GM18498 (cell line): Measurements from ENCODE around the gene OLFM4.

Source experiments
- ATAC-seq: cut with Tn5 transposase; IDR thresholded peaks from one replicate; pipeline ENCODE4 v1.9.1; 2021; ENCODE audit warnings: mild to moderate bottlenecking, moderate library complexity; ENCODE audit not compliant: unreplicated experiment

The OLFM4 gene, protein sequence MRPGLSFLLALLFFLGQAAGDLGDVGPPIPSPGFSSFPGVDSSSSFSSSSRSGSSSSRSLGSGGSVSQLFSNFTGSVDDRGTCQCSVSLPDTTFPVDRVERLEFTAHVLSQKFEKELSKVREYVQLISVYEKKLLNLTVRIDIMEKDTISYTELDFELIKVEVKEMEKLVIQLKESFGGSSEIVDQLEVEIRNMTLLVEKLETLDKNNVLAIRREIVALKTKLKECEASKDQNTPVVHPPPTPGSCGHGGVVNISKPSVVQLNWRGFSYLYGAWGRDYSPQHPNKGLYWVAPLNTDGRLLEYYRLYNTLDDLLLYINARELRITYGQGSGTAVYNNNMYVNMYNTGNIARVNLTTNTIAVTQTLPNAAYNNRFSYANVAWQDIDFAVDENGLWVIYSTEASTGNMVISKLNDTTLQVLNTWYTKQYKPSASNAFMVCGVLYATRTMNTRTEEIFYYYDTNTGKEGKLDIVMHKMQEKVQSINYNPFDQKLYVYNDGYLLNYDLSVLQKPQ

DNA sequence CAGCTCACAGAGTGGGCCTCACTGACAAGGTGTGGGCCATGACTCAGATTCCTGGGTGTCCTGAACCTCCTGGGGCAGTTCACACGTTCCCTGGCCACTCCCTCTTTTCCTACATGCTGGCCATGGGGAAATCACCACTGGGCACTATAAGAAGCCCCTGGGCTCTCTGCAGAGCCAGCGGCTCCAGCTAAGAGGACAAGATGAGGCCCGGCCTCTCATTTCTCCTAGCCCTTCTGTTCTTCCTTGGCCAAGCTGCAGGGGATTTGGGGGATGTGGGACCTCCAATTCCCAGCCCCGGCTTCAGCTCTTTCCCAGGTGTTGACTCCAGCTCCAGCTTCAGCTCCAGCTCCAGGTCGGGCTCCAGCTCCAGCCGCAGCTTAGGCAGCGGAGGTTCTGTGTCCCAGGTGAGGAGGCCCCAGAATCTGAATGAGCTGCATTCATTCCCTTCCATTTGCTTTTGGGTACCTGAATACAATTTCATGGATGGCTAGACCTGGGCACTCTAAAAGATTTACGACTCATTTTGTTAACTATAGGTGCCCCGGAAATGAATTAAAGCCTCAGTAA lies at the start of gene OLFM4:
OLFM4 (plus strand) TSS at position 177 of the 567 bp plus-strand sequence; CDS start at position 201, 24 bp downstream.
- no peak for ATAC-seq

DNA sequence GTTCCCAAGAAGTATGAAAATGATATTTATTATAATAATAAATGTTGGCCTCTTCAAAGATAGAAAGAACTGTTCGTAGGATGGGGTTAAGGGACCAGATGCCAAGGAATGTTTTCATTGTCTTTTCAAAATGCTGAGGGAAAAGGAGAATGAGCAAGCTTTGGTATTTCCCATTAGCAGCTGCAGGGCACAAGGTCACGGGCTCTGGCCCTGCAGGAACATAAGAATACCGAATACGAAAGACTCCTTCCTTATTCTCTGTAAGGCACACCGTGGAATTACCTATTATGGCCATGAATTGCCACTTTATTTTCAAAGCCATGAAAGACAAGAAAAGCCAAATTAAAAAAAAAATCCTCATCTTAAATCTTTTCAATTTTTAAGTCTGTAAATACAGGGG lies 49.6 kb upstream of the OLFM4 start:
- no peak for ATAC-seq

DNA sequence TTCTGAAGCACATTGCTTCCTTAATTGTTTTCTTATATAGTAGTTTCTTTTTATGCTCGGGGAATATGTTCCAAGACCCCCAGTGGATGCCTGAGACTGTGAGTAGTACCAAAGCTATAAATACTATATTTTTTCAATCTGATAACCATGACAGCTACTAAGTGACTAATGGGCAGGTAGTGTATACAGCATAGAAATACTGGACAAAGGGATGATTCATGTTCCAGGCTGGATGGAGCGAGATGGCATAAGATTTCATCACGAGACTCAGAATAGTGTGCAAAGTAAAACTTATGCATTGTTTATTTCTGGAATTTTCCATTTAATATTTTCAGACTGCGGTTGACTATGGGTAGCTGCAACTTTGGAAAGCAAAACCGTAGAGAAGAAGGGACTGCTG lies 47.9 kb upstream of the OLFM4 start:
- ATAC-seq: no peak

DNA sequence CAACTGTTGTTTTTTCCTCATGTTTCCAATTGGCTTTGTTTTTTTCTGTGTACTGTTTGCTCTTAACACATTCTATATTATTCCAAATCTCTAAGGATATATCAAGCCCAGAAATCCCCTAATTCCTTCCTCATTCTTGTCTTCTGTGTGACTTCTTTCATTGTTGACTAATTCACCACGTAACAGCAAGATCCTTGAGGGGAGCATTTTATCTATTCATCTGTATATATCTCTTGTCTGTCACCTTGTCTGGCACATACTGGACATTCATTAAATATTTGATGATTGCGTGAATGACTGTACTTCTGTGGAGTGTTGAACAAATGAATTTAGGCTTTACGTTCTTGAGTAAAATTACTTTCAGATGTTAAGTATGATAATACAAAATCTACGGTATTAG lies 44.8 kb upstream of the OLFM4 start:
- no peak for ATAC-seq

DNA sequence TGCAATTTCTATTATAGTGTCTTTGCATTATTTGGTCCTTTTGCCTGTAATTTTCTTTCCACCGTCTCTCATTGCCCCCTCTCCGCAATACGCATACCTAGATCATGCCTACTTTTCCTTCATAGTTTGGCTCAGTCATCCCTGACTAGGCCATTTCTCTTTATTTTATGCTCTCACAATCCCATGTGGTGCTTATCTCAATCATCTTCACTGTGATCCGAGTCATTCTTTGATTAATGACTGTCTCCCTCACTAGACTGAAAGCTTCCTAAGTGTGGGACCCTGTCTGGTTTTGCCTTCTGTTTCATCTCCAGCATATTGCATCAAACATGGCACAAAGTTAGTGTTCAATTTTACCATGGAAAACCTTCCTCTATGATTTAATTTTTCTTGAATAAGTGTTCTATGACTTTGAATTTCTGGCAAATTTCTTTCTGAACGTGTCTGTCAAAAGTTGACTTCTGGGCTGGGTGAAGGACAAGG lies 43.7 kb upstream of the OLFM4 start:
- no peak for ATAC-seq

DNA sequence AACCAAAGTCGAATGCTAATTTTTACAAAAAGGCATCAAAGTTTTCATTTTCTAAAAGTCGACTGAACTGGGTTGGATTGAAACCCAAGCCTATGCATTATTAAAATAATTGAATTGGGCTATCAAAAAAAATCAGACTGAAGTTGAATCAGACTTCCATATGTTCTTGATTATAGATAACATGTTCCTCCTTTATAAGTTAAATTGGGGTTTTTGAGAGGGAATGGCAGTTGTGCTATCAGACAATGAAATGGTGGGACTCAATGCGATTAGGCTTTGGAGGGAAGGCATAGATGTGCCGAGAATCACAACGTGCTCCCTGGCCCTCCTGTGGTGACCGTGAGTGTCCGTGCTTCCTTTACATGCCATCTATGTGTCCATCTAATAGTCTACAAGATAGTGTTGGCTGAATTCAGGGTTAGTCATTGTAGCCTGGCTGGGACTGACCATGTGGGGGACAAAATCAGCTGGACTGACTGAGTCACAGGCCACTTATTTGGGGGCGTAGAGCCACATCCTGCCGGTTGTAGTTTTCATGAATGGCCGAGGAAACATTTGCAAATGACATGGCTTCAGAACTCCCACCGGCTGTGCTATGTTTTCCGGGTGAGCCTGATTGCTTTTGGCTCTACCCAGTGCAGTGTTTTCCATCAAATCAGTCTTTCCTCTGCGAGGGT lies 37.1 kb upstream of the OLFM4 start:
- ATAC-seq: no peak

DNA sequence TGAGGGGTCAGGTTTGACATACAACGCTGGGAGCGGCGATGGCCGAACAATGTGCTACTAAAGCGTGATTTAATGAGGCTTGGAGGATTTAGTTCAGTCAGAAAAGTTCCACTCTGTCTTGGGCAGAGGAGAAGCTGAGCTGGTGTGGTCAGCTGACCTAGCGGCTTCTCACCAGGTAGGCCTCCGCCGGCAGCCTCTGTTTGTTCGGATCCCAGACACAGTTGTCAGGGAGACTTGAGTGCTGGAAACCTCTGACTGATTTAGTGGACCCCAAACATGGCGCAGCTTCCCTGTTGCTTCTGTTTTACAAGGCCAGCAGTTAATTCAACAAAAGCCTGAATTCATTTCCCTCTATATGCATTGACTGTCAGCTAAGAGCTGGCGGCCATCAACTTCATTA lies 36.5 kb upstream of the OLFM4 start:
- no peak for ATAC-seq

DNA sequence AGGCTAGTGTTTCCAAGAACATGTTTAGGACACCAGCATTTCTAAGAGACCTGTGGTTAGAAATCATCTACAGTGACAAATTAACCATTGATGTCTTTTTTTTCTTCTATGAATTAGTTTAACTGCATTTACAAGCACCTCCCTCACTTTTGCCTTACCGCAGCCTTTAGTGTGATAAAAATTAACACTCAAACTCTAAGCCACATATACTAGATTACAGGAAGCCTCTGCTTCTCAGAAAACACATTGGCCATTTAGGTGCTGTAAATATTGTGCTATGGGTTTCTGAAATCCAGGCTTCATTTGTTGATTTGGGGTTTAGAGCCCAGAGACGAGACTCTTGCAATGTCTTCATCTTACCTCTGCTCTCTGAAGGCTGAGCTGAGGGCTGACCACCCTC lies 34.6 kb upstream of the OLFM4 start:
- ATAC-seq: no peak

DNA sequence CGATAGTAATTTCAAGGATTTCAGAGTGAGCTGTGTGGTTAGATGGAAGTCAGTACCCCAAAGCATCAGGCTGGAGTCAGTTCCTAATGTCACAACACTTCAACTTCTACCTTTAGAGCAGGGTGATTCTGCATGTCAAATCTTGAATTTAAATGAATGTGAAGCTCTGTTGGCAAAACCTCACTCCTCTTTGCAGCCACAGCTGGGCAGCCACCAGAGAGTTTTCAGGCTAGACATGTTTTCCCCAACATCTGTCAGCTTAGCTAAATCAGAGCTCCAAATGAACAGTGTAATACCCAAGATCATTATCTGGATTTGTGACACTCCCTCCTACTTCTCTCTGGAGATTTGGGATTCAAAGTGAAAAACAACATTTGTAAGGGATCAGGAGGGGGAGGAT lies 33.7 kb upstream of the OLFM4 start:
- no peak for ATAC-seq

DNA sequence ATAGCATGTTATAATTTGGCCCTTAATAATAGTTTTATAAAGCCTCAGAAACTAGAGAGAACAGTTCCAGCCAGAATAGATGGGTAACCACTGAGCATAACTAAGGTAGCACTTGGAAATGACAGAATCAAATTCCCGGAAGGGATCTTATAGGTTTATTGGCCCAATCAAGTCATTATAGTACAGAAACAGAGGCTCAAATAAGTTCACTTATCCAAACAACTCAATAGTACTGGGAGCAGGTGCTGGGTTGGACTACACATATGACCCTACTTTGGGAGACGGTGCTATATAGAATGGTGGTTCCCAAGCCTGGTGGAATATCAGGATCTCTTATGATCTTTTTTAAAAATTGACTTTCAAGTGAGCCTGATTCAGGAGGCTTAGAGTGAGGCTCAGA lies 32.7 kb upstream of the OLFM4 start:
- ATAC-seq: no peak

DNA sequence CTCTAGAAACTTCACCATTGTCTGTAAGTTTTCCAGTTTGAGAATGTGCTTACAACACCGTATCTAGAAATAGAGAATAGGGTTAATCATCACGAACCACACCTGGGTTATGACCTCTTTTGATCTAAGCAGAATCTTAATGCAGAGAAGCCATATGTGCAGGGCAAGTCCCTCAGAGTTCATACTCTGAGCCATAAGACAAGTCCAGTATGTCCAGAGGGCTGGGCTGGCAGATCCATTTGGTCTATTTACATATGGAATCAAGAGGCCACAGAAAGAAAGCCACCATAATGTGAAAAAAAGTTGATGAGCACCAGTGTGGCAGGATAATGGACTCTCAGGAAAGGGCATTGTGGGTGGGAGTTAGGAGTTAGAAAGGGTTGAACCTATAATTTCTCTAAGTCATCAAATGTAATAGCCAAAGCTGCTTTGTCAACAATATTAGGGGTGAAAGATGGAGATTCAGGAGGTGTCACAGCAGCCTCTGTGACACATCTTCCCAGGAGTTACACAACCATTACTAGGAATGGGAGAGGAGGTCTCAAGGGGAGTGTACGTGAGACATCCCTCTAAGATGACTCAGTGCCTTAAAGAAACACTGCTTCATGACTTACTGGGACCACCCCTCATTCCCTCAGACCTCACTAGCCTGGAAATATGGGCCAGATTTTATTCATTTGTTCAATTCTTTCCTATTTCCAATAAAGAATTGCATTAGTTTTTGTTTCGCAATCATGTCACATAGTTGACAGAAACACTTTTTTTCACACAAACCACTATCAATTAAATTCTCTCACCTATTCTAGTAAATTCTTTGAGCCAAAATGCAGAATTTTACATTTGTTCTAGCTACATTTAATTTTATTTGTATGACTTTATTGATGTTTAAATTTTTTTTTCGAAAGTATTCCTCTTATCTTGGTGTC lies 30.4 kb upstream of the OLFM4 start:
- no peak for ATAC-seq

DNA sequence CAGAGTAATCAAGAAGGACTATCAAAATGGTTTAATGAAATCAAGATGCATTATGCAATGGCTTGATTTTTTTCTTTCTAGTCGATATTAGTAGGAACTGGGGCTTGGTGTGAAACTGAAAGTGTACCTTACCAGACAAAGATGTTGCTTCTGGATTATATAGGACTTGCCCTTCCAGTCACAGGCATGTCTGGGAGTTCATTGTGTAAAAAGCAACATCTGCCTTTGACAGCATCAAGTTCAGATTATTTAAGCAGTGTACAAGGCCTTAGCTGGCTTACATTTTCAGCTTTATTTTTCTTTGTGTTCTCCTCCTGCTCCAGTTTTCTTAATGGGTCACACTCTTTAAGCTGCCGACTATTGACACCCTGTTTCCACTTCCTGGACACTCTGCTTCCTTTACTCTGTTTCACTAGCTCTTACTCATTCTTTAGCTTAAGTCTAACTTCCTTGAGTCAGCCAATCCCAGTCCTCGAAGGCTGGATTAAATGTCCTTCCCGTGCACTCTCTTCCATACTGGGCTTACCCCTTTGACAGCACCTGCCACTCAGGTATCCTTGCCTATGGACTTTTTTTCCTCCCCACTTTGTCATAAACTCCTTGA lies 29.4 kb upstream of the OLFM4 start:
- no peak for ATAC-seq

DNA sequence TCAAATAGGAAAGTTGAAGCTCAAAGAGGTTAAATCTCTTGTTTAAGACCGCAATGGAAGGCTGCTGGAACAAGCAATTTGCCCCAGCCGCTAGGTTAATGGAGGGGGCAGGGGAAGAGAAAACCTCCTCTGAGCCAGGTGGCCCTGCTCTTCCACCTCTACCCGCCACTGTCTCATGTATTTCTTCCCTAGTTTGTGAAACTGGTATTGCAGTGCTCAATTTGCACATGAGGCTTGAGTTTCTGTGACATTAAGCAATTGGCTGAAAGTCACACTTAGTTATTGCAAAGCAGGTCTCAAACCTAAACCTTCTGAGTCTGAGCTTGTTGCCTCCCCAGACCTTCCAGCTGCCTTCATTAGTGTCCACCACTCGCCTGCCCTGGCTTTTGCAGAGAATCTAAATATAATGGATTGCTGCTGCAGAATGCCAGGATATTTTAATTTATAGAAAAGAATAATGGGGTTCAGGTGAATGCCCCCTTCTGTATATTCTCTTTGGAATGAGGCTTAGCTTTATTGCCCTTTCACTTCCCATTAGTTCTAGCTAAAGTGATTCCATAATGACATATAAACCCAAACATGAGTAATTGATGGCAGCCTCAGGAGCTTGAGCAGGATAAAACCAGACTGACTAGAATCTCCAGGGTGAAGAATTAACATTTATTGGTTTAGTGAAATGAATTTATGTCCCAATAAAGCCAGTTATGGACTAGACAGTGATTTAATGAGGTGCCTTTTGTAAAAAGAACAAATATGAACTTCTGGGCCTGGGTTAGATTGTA lies 27.0 kb upstream of the OLFM4 start:
- ATAC-seq: no peak

DNA sequence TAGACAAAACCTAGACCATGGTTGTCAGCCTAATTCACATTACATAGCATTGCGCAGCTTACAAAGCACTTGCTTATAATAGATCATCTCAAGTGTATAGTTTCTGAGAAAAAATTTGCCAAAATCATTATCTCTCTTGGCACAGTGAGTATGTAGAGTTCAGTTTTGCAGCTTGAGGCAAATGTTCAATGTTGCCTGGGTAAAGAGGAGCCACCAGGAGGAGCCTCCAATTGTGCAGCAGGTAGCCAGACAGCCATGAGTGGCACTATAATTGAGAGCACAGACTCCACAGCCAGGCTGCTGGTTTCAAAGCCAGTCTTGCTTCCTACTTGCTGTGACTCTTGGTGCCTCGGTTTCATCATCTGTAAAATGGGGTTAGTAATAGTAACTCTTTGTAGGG lies 24.0 kb upstream of the OLFM4 start:
- ATAC-seq: no peak

DNA sequence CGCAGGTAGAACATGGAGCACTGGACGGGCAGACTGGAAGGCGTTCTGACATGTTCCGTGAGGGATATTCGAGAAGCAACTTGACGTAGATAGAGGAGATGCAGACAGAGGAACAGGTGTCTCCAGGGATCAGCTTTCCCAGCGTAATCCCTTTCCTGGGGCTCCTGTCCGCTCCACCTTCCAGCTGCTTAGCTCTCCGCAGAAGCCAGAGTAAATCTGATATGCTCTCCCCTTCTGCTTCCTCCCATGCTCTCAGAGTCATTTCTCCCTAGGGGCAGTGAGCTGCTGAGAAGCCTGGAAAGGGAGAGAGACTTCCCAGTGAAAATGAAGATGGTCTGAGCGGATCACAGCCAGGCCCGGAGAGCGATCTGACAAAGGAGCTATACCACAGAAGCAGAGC lies 23.0 kb upstream of the OLFM4 start:
- no peak for ATAC-seq

DNA sequence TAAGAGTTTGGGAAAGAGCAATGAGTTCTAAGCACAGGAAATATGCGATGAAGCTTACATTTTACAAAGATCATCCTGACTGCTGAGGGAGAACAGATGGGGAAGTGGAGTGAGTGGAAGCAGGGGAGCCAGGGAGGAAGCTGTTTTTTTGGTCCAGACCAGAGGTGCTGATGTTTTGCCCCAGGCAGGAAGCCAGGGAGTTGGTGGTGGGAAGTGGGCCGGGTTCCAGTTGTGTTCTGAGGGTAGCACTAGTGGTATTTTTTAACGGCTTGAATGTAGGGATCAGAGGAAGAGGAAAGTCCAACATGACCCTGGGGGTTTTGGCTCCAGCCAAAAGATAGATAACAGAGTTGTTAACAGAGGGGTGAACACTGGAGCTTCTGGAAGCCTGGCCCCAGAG lies 20.7 kb upstream of the OLFM4 start:
- no peak for ATAC-seq

DNA sequence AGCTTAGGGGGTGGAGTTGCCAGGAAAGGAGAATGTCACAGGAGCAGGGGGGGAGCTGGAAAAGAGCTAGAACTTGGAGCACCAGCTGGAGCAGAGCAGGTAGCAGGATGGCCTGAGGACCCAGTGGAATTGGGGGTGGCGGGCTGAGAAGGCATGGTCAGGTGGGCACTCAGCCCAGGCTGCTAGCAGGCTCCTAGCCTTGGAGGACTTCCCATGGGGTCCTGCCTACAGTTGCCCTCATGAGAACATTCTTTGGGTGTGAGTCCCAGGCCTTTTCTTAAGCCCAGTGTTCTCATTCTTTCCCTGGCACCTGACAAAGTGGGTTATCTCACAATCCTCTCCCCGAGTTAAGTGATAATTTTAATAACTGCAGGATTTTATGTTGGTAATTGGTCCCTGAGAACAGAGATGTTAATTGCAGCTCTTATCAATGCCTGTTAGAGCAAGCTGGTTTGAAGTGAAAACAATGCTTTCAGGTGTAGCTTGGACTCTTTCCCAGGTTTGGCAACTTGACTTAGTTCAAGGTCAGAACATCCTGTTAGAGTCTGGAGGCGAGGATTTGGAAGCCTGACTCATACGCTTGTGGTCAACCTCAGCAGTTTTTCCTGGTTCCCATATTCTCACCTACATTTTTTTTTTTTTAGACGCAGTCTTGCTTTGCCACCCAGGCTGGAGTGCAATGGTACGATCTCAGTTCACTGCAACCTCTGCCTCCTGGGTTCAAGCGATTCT lies 18.1 kb upstream of the OLFM4 start:
- ATAC-seq: no peak

DNA sequence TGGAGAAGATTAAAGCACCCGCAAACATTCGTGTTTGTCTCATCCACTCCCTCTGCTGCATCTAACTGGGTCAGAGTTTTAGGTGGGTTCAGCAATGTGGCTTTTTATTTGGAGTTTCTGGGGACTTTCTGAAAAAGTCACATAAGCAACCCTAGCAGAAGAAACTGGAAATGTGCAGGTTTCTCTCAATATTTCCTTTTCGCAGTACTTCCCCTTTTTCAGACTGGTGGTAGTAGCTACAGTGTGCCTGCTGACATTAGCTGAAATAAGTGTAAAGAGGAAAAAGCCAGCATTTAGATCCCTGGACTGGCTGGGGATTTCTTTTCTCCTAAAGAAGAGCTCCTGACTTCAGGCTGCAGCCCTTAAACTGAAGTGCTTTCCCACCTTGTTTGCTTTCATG lies 15.9 kb upstream of the OLFM4 start:
- ATAC-seq: no peak

DNA sequence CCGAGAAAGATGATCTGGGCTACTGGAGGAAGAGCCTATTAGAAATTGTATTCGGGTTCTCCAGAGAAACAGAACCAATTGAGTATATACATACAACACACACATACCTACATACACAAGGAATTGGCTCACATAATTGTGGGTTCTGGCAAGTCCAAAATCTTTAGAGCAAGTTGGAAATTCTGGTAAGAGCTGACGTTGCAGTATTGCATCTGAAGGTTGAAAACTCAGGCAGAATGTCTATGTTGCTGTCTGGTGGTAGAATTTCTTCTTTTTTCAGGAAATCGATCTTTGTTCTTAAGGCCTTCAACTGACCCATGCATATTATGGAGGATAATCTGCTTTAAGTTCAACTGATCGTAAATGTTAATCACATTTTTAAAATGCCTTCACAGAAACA lies 15.5 kb upstream of the OLFM4 start:
- ATAC-seq: no peak
